Progenitor cell of endocrine pancreas (in vitro differentiated cells): Measurements from ENCODE around the gene SYT5. TPM values are rescaled to one million over a fixed set of nuclear protein-coding genes. Genes with fewer than 3 reads are reported as not detected.

Experiments
- DNase-seq: peaks from one replicate; pipeline ENCODE4 v3.0.0; 2021; ENCODE audit warnings: low spot score; ENCODE audit not compliant: unreplicated experiment
- H3K27ac Mint-ChIP-seq: 2 replicates; pipeline ENCODE4 v1.8.0; 2021; ENCODE audit warnings: mild to moderate bottlenecking, moderate library complexity, mixed read lengths
- H3K27me3 Mint-ChIP-seq: 2 replicates; pipeline ENCODE4 v1.8.0; 2021; ENCODE audit warnings: mixed read lengths
- H3K36me3 Mint-ChIP-seq: 2 replicates; pipeline ENCODE4 v1.8.0; 2022; ENCODE audit warnings: mixed read lengths; ENCODE audit not compliant: insufficient read depth
- H3K4me1 Mint-ChIP-seq: 2 replicates; pipeline ENCODE4 v1.8.0; 2021; ENCODE audit warnings: low read depth, mixed read lengths
- H3K4me3 Mint-ChIP-seq: 2 replicates; pipeline ENCODE4 v1.8.0; 2021; ENCODE audit warnings: low read depth, mild to moderate bottlenecking, moderate library complexity, mixed read lengths
- H3K9me3 Mint-ChIP-seq: 2 replicates; pipeline ENCODE4 v1.8.0; 2021; ENCODE audit warnings: low read depth, mixed read lengths
- CTCF ChIP-seq: fragments of 200-600 bp; sonication (generic); IDR thresholded peaks from one replicate; pipeline ENCODE4 v1.5.0; 2021; ENCODE audit warnings: antibody characterized with exemption, mild to moderate bottlenecking; ENCODE audit not compliant: unreplicated experiment
- microRNA-seq: library from miRNA; unstranded; fragments of <30 nt; microRNA quantifications from one replicate; pipeline ENCODE4 v1.1.0, GENCODE V29; 2020; ENCODE audit warnings: borderline number of aligned reads; ENCODE audit not compliant: unreplicated experiment
- total RNA-seq: library from RNA; stranded (reverse); gene quantifications from 2 replicates; pipeline ENCODE4 v1.2.1, GENCODE V29; 2021

Gene SYT5
- total RNA-seq, 1 donor from 2014 or later, result 4.8 TPM

- no peak for DNase-seq
- Mint-ChIP-seq H3K4me3 (no peak overlapping the region), H3K27ac (no peak overlapping the region), H3K9me3 (no peaks in the 10 kb centered on the region), H3K36me3 (no peaks in the 10 kb centered on the region), H3K4me1 (no peaks in the 10 kb centered on the region), H3K27me3 (peaks cover 27% of the 10 kb centered on the region)
- no peak for TF ChIP-seq CTCF
Measured at GRCh38 chr19:55132453-55133129, 47.5 kb downstream of the SYT5 start.

- Mint-ChIP-seq H3K4me1 (no peaks in the 10 kb centered on the region), H3K36me3 (no peaks in the 10 kb centered on the region), H3K27ac (no peak overlapping the region), H3K27me3 (peaks cover 37% of the 10 kb centered on the region), H3K9me3 (no peaks in the 10 kb centered on the region), H3K4me3 (no peak overlapping the region)
- DNase-seq, result no peak
- TF ChIP-seq CTCF, result no peak
Measured at GRCh38 chr19:55131421-55131820, 48.7 kb downstream of the SYT5 start.

Small RNAs within 50 kb of the gene (microRNA-seq; reads per million reads assigned to microRNA genes)
- not detected for gene MIR7975

Other genes starting within 250 kb of the SYT5 start
- not detected in 2 replicates for gene NLRP7, start 232.8 kb downstream of the SYT5 start, total RNA-seq
- gene NLRP2, start 213.9 kb downstream of the SYT5 start, total RNA-seq, result 73.2 and 82.1 TPM in 2 replicates
- 0.18 and 0.34 TPM in 2 replicates for gene GP6, start 142.0 kb downstream of the SYT5 start, total RNA-seq
- 11.8 and 12.0 TPM in 2 replicates for gene RDH13, start 117.1 kb downstream of the SYT5 start, total RNA-seq
- 14.4 and 21.5 TPM in 2 replicates for gene EPS8L1, start 104.4 kb downstream of the SYT5 start, total RNA-seq
- 110 and 118 TPM in 2 replicates for gene PPP1R12C, start 62.7 kb downstream of the SYT5 start, total RNA-seq
- 4.6 and 5.5 TPM in 2 replicates for gene TNNT1, start 31.1 kb downstream of the SYT5 start, total RNA-seq
- gene TNNI3, start 22.6 kb downstream of the SYT5 start, total RNA-seq, result 5.5 and 6.0 TPM in 2 replicates
- gene DNAAF3, start 13.7 kb downstream of the SYT5 start, total RNA-seq, result 14.9 and 18.4 TPM in 2 replicates
- 0.43 and 1.6 TPM in 2 replicates for gene PTPRH, start 29.2 kb upstream of the SYT5 start, total RNA-seq
- gene TMEM86B, start 48.5 kb upstream of the SYT5 start, total RNA-seq, result 10.0 and 12.0 TPM in 2 replicates
- gene PPP6R1, start 78.7 kb upstream of the SYT5 start, total RNA-seq, result 70.9 and 72.3 TPM in 2 replicates
- 46.1 and 46.9 TPM in 2 replicates for gene HSPBP1, start 99.8 kb upstream of the SYT5 start, total RNA-seq
- gene BRSK1, start 103.7 kb upstream of the SYT5 start, total RNA-seq, result 67.6 and 68.7 TPM in 2 replicates
- not detected in 2 replicates for gene TMEM150B, start 145.1 kb upstream of the SYT5 start, total RNA-seq
- 68.4 and 68.6 TPM in 2 replicates for gene KMT5C, start 159.6 kb upstream of the SYT5 start, total RNA-seq
- gene COX6B2, start 174.4 kb upstream of the SYT5 start, total RNA-seq, result not detected in 2 replicates
- gene GARIN5B, start 183.0 kb upstream of the SYT5 start, total RNA-seq, result 0.09 TPM in 1 of 2 replicates, not detected in the other
- gene IL11, start 190.2 kb upstream of the SYT5 start, total RNA-seq, result 2.2 and 2.8 TPM in 2 replicates
- 2.3 and 4.3 TPM in 2 replicates for gene TMEM190, start 196.5 kb upstream of the SYT5 start, total RNA-seq
- gene TMEM238, start 204.0 kb upstream of the SYT5 start, total RNA-seq, result 5.0 and 5.6 TPM in 2 replicates
- gene RPL28, start 205.6 kb upstream of the SYT5 start, total RNA-seq, result 1,450 and 1,547 TPM in 2 replicates
- 69.9 and 77.2 TPM in 2 replicates for gene UBE2S, start 227.5 kb upstream of the SYT5 start, total RNA-seq